ACC112 (cell line): ENCODE data around the gene TSHZ2.

Experiments used
- H2AFZ ChIP-seq: fragments of 200-600 bp; sonication (generic); one replicate; pipeline ENCODE4 v1.6.0; 2017; ENCODE audit warnings: antibody characterized with exemption, low read length; ENCODE audit not compliant: unreplicated experiment
- H3K27ac ChIP-seq: fragments of 200-600 bp; sonication (generic); 2 replicates; pipeline ENCODE4 v1.5.1; 2014; ENCODE audit warnings: low read depth, mild to moderate bottlenecking, antibody characterized with exemption, low read length, moderate library complexity
- H3K27me3 ChIP-seq: fragments of 200-600 bp; sonication (generic); 2 replicates; pipeline ENCODE4 v1.6.1; 2014; ENCODE audit warnings: mild to moderate bottlenecking, antibody characterized with exemption, low read length, moderate library complexity, mixed read lengths; ENCODE audit not compliant: insufficient read depth
- H3K36me3 ChIP-seq: fragments of 200-600 bp; sonication (generic); 2 replicates; pipeline ENCODE4 v1.6.1; 2016; ENCODE audit warnings: mild to moderate bottlenecking, antibody characterized with exemption, low read length, moderate library complexity, mixed read lengths; ENCODE audit not compliant: insufficient read depth
- H3K4me1 ChIP-seq: fragments of 200-600 bp; sonication (generic); one replicate; pipeline ENCODE4 v1.6.1; 2016; ENCODE audit warnings: low read length, mixed read lengths; ENCODE audit not compliant: insufficient read depth, unreplicated experiment, control insufficient read depth
- H3K4me3 ChIP-seq: fragments of 200-600 bp; sonication (generic); 2 replicates; pipeline ENCODE4 v1.5.1; 2014; ENCODE audit warnings: mild to moderate bottlenecking, low read depth, low read length
- H3K79me2 ChIP-seq: fragments of 200-600 bp; sonication (generic); one replicate; pipeline ENCODE4 v1.6.0; 2016; ENCODE audit warnings: low read length; ENCODE audit not compliant: control insufficient read depth, unreplicated experiment, insufficient read depth

The TSHZ2 gene

DNA sequence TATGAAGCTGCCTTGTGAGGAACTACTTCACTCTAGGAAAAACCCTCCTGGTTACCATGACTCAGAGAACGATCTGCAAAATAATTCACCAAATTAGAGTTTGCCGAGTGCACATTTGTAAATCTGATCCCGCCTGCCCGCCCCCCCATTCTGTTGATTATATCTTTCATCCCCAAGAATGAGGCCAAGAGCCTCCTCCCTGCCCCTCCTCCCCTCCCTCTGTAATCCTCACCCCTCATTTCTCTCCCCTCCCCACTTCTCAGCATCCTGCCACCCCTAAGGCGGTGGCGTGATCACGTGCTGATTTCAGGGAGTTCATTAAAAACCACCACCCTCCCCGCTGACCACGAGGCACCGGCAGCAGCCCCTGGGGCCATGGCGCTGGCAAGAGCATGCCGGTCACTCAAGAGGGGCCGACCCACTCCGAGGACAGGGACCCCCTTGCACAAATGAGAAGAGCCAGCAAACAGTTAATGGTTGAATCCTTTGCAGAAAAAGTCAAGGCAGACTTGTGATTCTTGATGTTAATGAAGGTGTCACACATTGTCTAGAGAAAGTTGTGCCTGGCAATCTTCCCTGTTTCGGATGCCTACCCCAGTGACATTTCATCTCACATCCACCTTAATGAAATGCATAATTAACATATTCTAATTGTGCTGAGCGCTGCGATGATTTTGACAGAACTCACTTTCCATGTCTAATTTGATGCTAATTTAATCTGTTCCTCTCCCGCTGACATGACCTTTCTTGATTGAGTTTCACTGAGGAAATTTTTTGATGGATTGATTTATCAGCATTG is 373.6 kb downstream of the TSHZ2 start:
- H3K27me3 ChIP-seq: no peaks in the 10 kb centered on the region
- H3K4me3 ChIP-seq: no peak overlapping the region
- H3K4me1 ChIP-seq: no peaks in the 10 kb centered on the region
- H3K27ac ChIP-seq: no peak overlapping the region
- no peaks in the 10 kb centered on the region for H3K79me2 ChIP-seq
- H3K36me3 ChIP-seq: no peaks in the 10 kb centered on the region
- H2AFZ ChIP-seq: no peak overlapping the region

DNA sequence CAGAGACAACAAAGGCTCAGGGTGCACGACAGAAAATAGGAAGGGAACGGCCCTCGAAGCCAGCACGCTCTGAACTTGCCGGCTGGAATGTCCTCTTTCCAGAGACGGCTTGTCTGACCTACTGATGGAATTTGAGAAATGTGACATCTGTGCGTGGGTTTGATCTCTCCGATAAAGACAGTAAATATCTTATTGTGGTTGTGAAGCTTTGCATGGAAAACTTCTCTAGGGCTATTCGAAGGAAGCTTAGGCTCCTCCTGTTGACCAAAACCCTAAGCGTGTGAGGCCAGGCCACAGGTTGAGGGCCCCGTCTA is 374.1 kb downstream of the TSHZ2 start:
- Histone ChIP-seq H3K4me1 (no peaks in the 10 kb centered on the region), H3K4me3 (no peak overlapping the region), H3K36me3 (no peaks in the 10 kb centered on the region), H3K27me3 (no peaks in the 10 kb centered on the region), H2AFZ (no peak overlapping the region), H3K27ac (no peak overlapping the region), H3K79me2 (no peaks in the 10 kb centered on the region)

GRCh38 chr20:53349730-53350129 is 377.6 kb downstream of the TSHZ2 start:
- Histone ChIP-seq H3K4me3 (no peak overlapping the region), H3K36me3 (no peaks in the 10 kb centered on the region), H3K79me2 (no peaks in the 10 kb centered on the region), H3K27me3 (no peaks in the 10 kb centered on the region), H3K4me1 (no peaks in the 10 kb centered on the region), H2AFZ (no peak overlapping the region), H3K27ac (no peak overlapping the region)

- Histone ChIP-seq H3K27ac (no peak overlapping the region), H3K4me1 (no peaks in the 10 kb centered on the region)
Observed at GRCh38 chr20:53352727-53353440, 380.7 kb downstream of the TSHZ2 start.

DNA sequence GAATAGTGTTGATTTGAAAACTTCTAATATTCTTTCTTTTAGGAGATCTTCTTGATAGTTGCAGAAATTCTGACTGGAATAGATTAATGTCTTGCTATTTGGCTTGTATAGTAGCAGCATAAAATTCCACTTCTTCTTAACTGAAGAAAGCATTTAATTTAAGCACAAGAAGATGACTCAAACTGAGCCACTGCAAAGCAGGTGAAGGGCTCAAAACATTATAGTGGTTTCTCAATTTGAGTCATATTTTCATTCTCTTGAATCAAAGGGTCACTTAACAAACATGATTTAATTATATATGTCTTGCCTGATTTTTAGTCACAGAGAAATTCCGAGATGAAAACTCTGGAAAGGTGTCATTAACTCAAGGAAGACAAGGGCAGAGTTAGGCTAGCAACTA is 382.2 kb downstream of the TSHZ2 start:
- Histone ChIP-seq H3K27ac (no peak overlapping the region), H2AFZ (no peak overlapping the region), H3K79me2 (no peaks in the 10 kb centered on the region), H3K4me3 (no peak overlapping the region), H3K36me3 (no peaks in the 10 kb centered on the region), H3K4me1 (no peaks in the 10 kb centered on the region), H3K27me3 (no peaks in the 10 kb centered on the region)

More at GRCh38 chr20:53352727-53353440, 380.7 kb downstream of the TSHZ2 start:
- H3K4me3 ChIP-seq: no peak overlapping the region
- no peaks in the 10 kb centered on the region for H3K79me2 ChIP-seq
- no peak overlapping the region for H2AFZ ChIP-seq
- H3K27me3 ChIP-seq: no peaks in the 10 kb centered on the region
- no peaks in the 10 kb centered on the region for H3K36me3 ChIP-seq

DNA sequence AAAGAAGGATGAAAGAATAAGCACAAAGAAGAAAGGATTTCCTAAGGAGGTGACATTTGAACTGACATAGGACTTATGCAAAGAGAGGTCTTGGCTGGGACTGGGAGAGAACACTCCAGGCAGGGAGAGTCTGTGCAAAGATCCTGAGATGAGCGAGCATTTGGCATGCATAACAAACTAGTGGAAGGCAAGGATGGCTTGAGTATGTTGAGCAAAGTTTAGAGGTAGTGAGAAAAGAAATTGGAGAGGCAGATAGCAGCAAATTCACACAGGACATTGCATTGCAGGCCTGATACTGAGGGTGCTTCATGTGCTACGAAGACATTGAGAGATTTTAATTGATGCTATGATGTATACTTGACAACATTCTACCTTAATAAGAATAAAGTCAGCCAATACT is 383.6 kb downstream of the TSHZ2 start:
- no peaks in the 10 kb centered on the region for H3K27me3 ChIP-seq
- no peak overlapping the region for H3K4me3 ChIP-seq
- H3K27ac ChIP-seq: no peak overlapping the region
- H2AFZ ChIP-seq: no peak overlapping the region
- H3K4me1 ChIP-seq: no peaks in the 10 kb centered on the region
- no peaks in the 10 kb centered on the region for H3K36me3 ChIP-seq
- no peaks in the 10 kb centered on the region for H3K79me2 ChIP-seq

- H3K27me3 ChIP-seq: no peaks in the 10 kb centered on the region
- H3K36me3 ChIP-seq: no peaks in the 10 kb centered on the region
- H2AFZ ChIP-seq: no peak overlapping the region
- no peak overlapping the region for H3K27ac ChIP-seq
- H3K79me2 ChIP-seq: no peaks in the 10 kb centered on the region
- H3K4me1 ChIP-seq: no peaks in the 10 kb centered on the region
- H3K4me3 ChIP-seq: no peak overlapping the region
Observed at GRCh38 chr20:53359425-53359824, 387.3 kb downstream of the TSHZ2 start.

- no peaks in the 10 kb centered on the region for H3K36me3 ChIP-seq
- H3K4me1 ChIP-seq: no peaks in the 10 kb centered on the region
- no peak overlapping the region for H2AFZ ChIP-seq
- no peak overlapping the region for H3K27ac ChIP-seq
- no peaks in the 10 kb centered on the region for H3K27me3 ChIP-seq
- no peaks in the 10 kb centered on the region for H3K79me2 ChIP-seq
- H3K4me3 ChIP-seq: no peak overlapping the region
Observed at GRCh38 chr20:53360852-53361251, 388.7 kb downstream of the TSHZ2 start.

DNA sequence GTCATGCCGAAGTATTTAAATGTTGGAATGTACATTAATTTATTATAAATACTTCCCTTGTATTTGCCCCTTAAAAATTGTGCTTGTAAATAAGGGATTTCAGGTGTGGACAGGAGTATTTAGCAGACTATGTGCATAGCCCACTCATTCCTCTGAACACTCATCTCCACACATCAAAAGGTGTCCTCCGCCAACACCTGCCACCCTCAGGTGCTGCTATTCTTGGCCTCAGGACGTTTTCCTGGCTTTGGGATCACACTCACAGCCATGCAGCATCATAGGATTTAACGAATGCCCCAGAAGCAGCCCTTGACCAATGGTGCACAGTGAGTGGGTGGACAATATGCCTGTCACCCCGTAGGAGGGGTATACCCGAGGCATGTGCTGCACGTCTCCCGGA is 390.6 kb downstream of the TSHZ2 start:
- Histone ChIP-seq H3K27ac (no peak overlapping the region), H3K27me3 (no peaks in the 10 kb centered on the region), H3K4me3 (no peak overlapping the region), H3K36me3 (no peaks in the 10 kb centered on the region), H2AFZ (no peak overlapping the region), H3K4me1 (no peaks in the 10 kb centered on the region), H3K79me2 (no peaks in the 10 kb centered on the region)

GRCh38 chr20:53364646-53365045 is 392.5 kb downstream of the TSHZ2 start:
- H3K36me3 ChIP-seq: no peaks in the 10 kb centered on the region
- H3K79me2 ChIP-seq: no peaks in the 10 kb centered on the region

DNA sequence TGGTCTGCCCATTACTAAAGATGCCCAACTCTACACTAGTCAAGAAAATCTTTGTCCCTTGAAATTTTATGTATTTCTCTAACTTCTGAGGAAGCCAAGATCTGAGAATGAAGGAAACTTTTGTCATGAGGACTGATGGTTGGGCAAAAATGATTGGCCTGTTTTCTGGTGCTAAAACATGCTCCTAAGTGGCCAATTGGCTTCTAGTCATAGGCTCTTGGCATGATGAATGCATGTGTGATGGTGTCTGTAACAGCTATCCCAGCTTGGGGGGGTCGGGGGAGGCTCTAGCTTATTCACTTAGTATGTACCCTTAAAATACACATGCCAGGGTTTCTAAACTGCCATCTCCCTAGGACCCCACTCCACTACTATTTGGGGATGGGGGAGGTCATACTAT is 392.9 kb downstream of the TSHZ2 start:
- Histone ChIP-seq H3K4me1 (no peaks in the 10 kb centered on the region), H3K36me3 (no peaks in the 10 kb centered on the region), H2AFZ (no peak overlapping the region), H3K27me3 (no peaks in the 10 kb centered on the region), H3K27ac (no peak overlapping the region), H3K4me3 (no peak overlapping the region), H3K79me2 (no peaks in the 10 kb centered on the region)

More at GRCh38 chr20:53364646-53365045, 392.5 kb downstream of the TSHZ2 start:
- Histone ChIP-seq H3K27me3 (no peaks in the 10 kb centered on the region), H2AFZ (no peak overlapping the region), H3K4me3 (no peak overlapping the region), H3K27ac (no peak overlapping the region), H3K4me1 (no peaks in the 10 kb centered on the region)
